ENCODE data around the gene BTN3A1. TPM values are rescaled to one million over a fixed set of nuclear protein-coding genes. Genes with fewer than 3 reads are reported as not detected.

BTN3A1 gene
- total and polyA plus RNA-seq, 2 of the 8 experiments (the other 6 are each of a cell fraction or from before 2014, with no cell fraction given): 4.7 to 5.6 TPM

- Histone ChIP-seq H3K27ac (ENCODE audit: low read depth, low read length) (no peak overlapping the region), H2BK5ac (ENCODE audit: low read depth, low read length) (no peak overlapping the region), H3K18ac (ENCODE audit: extremely low read depth, low read length) (no peak overlapping the region), H2BK15ac (ENCODE audit: low read length) (no peak overlapping the region), H3K9me3 (ENCODE audit: insufficient read depth in 2 of 2, low read depth in 1 of 2, low read length in 1 of 2) (peaks cover 9 to 12% of the 10 kb centered on the region in 2 experiments; a peak in 3 of 4 replicates), H3K4me2 (ENCODE audit: insufficient read depth in 1 of 2, low read depth in 2 of 2, low read length in 2 of 2) (no peak overlapping the region), H2BK120ac (replicated peaks; ENCODE audit: low read depth, low read length) (no peak overlapping the region), H3K23me2 (ENCODE audit: low read depth, low read length) (no peaks in the 10 kb centered on the region), H3K27me3 (replicated peaks in 1 of 4; ENCODE audit: control insufficient read depth in 3 of 4, extremely low read depth in 1 of 4, insufficient read depth in 3 of 4, low read length in 3 of 4) (no peaks in the 10 kb centered on the region), H2AK5ac (ENCODE audit: low read depth, low read length) (no peak overlapping the region), H3K9ac (replicated peaks in 1 of 4; ENCODE audit: extremely low read depth in 1 of 4, low read depth in 3 of 4, low read length in 3 of 4) (no peak overlapping the region), H4K8ac (ENCODE audit: extremely low read depth, insufficient read depth, low read length) (no peak overlapping the region), H3K14ac (ENCODE audit: insufficient read length) (no peak overlapping the region), H3K36me3 (ENCODE audit: control insufficient read depth in 2 of 4, insufficient read depth in 4 of 4, low read length in 3 of 4) (no peaks in the 10 kb centered on the region; a peak in 2 of 8 replicates), H3K23ac (ENCODE audit: insufficient read length) (no peak overlapping the region), H3K4me3 (ENCODE audit: extremely low read depth in 1 of 4, insufficient read depth in 2 of 4, low read depth in 3 of 4, low read length in 4 of 4) (no peak overlapping the region), H2AFZ (ENCODE audit: low read length) (no peak overlapping the region), H3K4ac (replicated peaks; ENCODE audit: insufficient read length, low read depth, low read length) (no peak overlapping the region), H2BK20ac (ENCODE audit: low read length) (no peak overlapping the region), H4K20me1 (replicated peaks in 1 of 2; ENCODE audit: control insufficient read depth in 1 of 2, insufficient read depth in 2 of 2, low read length in 2 of 2) (no peaks in the 10 kb centered on the region), H2BK12ac (ENCODE audit: low read depth, low read length) (no peak overlapping the region), H3K79me1 (ENCODE audit: low read depth, low read length) (no peaks in the 10 kb centered on the region), H4K5ac (ENCODE audit: insufficient read length, low read depth, low read length) (no peak overlapping the region), H3K79me2 (ENCODE audit: control insufficient read depth in 1 of 2, insufficient read depth in 2 of 2, low read length in 2 of 2) (no peaks in the 10 kb centered on the region), H3K4me1 (replicated peaks in 1 of 4; ENCODE audit: control insufficient read depth in 3 of 4, insufficient read depth in 4 of 4, low read length in 3 of 4) (no peaks in the 10 kb centered on the region), H4K91ac (replicated peaks; ENCODE audit: insufficient read length, low read length) (no peak overlapping the region), H3K56ac (replicated peaks; ENCODE audit: insufficient read length, low read depth, low read length) (no peak overlapping the region)
- TF ChIP-seq CEBPB (IDR thresholded peaks at IDR 0.05; ENCODE audit: low read depth, low read length) (no peak), BRCA1 (IDR thresholded peaks at IDR 0.05; ENCODE audit: low read depth, low read length) (no peak), BCL11A (IDR thresholded peaks at IDR 0.05; ENCODE audit: low read depth in 2 of 2, low read length in 2 of 2) (no peak), MAX (IDR thresholded peaks at IDR 0.05) (no peak), HDAC6 (IDR thresholded peaks at IDR 0.05; ENCODE audit: low read depth, low read length) (no peak), RBBP5 (IDR thresholded peaks at IDR 0.05; ENCODE audit: borderline replicate concordance, low read depth, low read length) (no peak), USF2 (IDR thresholded peaks at IDR 0.05; ENCODE audit: low read length) (no peak), TCF12 (IDR thresholded peaks at IDR 0.05; ENCODE audit: low read depth, low read length) (no peak)
- WGBS, 2 experiments (ENCODE audit: extremely low coverage in 1 of 2, insufficient coverage in 1 of 2, insufficient read length in 1 of 2, insufficient replicate concordance in 2 of 2, low coverage in 1 of 2, low lambda C conversion rate in 2 of 2, missing lambda C conversion rate in 1 of 2): 100% methylated on average over 1 of the region's 1 CpG; no CpG with 5 or more reads in 1 of the 2 experiments
- no peak for DNase-seq (ENCODE audit: low read depth in 1 of 2, low spot score in 2 of 2)
- ChIA-PET POLR2A (ENCODE audit: partially characterized antibody) (no interaction called here), CTCF (ENCODE audit: partially characterized antibody) (no interaction called here)
- FAIRE-seq: no peak
These were observed 35.9 kb downstream of the BTN3A1 start for GRCh38 chr6:26438000-26438399.

Measured in H1 (cell line).